SU-DHL-6 (cell line): Measurements from ENCODE around the gene LHX2.

Experiments used
- H2AFZ ChIP-seq: fragments of 200-600 bp; sonication (generic); 2 replicates; pipeline ENCODE4 v1.6.1; 2014; ENCODE audit warnings: low read depth, mild to moderate bottlenecking, moderate library complexity, mixed read lengths, antibody characterized with exemption, low read length; ENCODE audit not compliant: severe bottlenecking
- H3F3A ChIP-seq: fragments of 200-600 bp; shearing (Covaris generic); 2 replicates; pipeline ENCODE4 v1.6.0; 2016; ENCODE audit warnings: antibody characterized with exemption, mild to moderate bottlenecking; ENCODE audit not compliant: insufficient read depth
- H3K27ac ChIP-seq: fragments of 200-600 bp; sonication (generic); 2 replicates; pipeline ENCODE4 v1.5.1; 2016; ENCODE audit warnings: low read depth, mild to moderate bottlenecking, low read length, moderate library complexity, mixed read lengths
- H3K27me3 ChIP-seq: fragments of 200-600 bp; sonication (generic), shearing (Covaris generic); 2 replicates; pipeline ENCODE4 v1.6.0; 2014; ENCODE audit warnings: mild to moderate bottlenecking, low read length
- H3K36me3 ChIP-seq: fragments of 200-600 bp; sonication (generic); 2 replicates; pipeline ENCODE4 v1.6.1; 2014; ENCODE audit warnings: mild to moderate bottlenecking, low read length, mixed read lengths
- H3K4me2 ChIP-seq: fragments of 300-600, 200-600 bp; shearing (Covaris generic), sonication (generic); 2 replicates; pipeline ENCODE4 v1.6.0; 2014; ENCODE audit warnings: low read length, low read depth, mild to moderate bottlenecking; ENCODE audit not compliant: poor library complexity, severe bottlenecking
- H3K4me3 ChIP-seq: fragments of 200-600 bp; sonication (generic); 2 replicates; pipeline ENCODE4 v1.5.1; 2014; ENCODE audit warnings: antibody characterized with exemption, low read length, mild to moderate bottlenecking, mixed read lengths; ENCODE audit not compliant: insufficient read depth, poor library complexity, severe bottlenecking
- H3K79me2 ChIP-seq: fragments of 200-600 bp; sonication (generic); 2 replicates; pipeline ENCODE4 v1.6.1; 2014; ENCODE audit warnings: mild to moderate bottlenecking, low read length, moderate library complexity; ENCODE audit not compliant: insufficient read depth
- H3K9ac ChIP-seq: fragments of 200-600 bp; sonication (generic); 2 replicates; pipeline ENCODE4 v1.7.0; 2014; ENCODE audit warnings: mild to moderate bottlenecking, low read length
- H3K9me2 ChIP-seq: fragments of 200-600 bp; sonication (generic); replicated peaks from 2 replicates; pipeline ENCODE4 v1.6.1; 2014; ENCODE audit warnings: low read length; ENCODE audit not compliant: insufficient read depth
- H3K9me3 ChIP-seq: fragments of 200-600 bp; sonication (generic); 2 replicates; pipeline ENCODE4 v1.6.1; 2014; ENCODE audit warnings: low read length, mixed read lengths; ENCODE audit not compliant: insufficient read depth
- H4K20me1 ChIP-seq: fragments of 200-600 bp; sonication (generic); 2 replicates; pipeline ENCODE4 v1.6.1; 2014; ENCODE audit warnings: low read depth, mild to moderate bottlenecking, antibody characterized with exemption, low read length, moderate library complexity, mixed read lengths
- CTCF ChIP-seq: fragments of 200-600 bp; sonication (generic); IDR thresholded peaks from one replicate; pipeline ENCODE4 v1.5.1; 2017; ENCODE audit warnings: antibody characterized with exemption, mild to moderate bottlenecking, low read length, moderate library complexity; ENCODE audit not compliant: insufficient read depth, poor library complexity, severe bottlenecking
- EZH2phosphoT487 ChIP-seq: fragments of 200-600 bp; sonication (generic), shearing (Covaris generic); conservative IDR thresholded peaks from 2 replicates; pipeline ENCODE4 v1.6.1; 2018; ENCODE audit warnings: mild to moderate bottlenecking, antibody characterized with exemption, low read length, moderate library complexity, mixed read lengths

The LHX2 gene

DNA sequence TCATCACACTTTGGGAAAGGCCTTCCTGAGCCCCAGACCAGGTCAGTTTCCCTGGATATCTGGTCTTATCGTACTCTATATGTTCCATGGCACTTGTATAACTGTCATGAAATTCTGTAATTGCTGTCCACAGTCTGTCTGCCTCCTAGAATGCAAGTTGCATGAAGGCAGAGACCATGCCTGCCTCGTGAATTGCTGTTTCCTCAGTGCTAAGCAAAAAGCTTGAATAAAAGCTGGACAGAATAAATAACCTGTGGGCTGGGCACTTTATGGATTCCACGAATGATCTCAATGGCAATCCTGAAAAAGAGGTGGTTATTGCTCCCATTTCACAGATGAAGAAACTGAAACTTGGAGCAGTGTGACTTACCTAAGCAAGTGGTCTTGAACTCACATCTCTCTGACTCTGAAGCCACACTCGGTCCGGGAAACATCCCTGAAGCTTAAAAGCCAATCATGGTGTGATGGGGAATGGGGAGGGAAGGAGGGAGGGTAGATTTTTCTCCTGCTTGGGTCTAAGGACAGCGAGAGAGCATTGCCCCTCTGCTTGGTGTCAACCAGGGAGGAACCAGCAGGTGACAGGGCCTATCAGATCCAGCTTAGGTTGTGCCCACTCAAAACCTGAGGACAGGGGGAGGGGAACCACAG lies 13.2 kb upstream of the LHX2 start:
- no peaks in the 10 kb centered on the region for H3K27me3 ChIP-seq
- H3K4me3 ChIP-seq: no peak overlapping the region
- H3K9me2 ChIP-seq: no peaks in the 10 kb centered on the region
- H3F3A ChIP-seq: no peaks in the 10 kb centered on the region
- no peaks in the 10 kb centered on the region for H4K20me1 ChIP-seq
- H3K36me3 ChIP-seq: no peaks in the 10 kb centered on the region
- H3K9me3 ChIP-seq: no peaks in the 10 kb centered on the region
- H2AFZ ChIP-seq: no peak overlapping the region
- TF ChIP-seq CTCF (no peak), EZH2phosphoT487 (no peak)
- no peaks in the 10 kb centered on the region for H3K79me2 ChIP-seq
- no peak overlapping the region for H3K27ac ChIP-seq
- H3K4me2 ChIP-seq: no peak overlapping the region
- H3K9ac ChIP-seq: no peak overlapping the region

GRCh38 chr9:123998970-123999621 lies 12.5 kb upstream of the LHX2 start:
- Histone ChIP-seq H3K79me2 (no peaks in the 10 kb centered on the region), H2AFZ (no peak overlapping the region), H3K27me3 (no peaks in the 10 kb centered on the region), H3K9ac (no peak overlapping the region), H3K27ac (no peak overlapping the region), H3K9me2 (no peaks in the 10 kb centered on the region), H3K9me3 (no peaks in the 10 kb centered on the region), H3K36me3 (no peaks in the 10 kb centered on the region), H3K4me2 (no peak overlapping the region), H3F3A (no peaks in the 10 kb centered on the region), H4K20me1 (no peaks in the 10 kb centered on the region), H3K4me3 (no peak overlapping the region)
- TF ChIP-seq CTCF (no peak), EZH2phosphoT487 (no peak)

- no peaks in the 10 kb centered on the region for H3K79me2 ChIP-seq
- H2AFZ ChIP-seq: no peak overlapping the region
- H3K36me3 ChIP-seq: no peaks in the 10 kb centered on the region
- H3K9me3 ChIP-seq: no peaks in the 10 kb centered on the region
- H3K9me2 ChIP-seq: no peaks in the 10 kb centered on the region
- H3K4me3 ChIP-seq: no peak overlapping the region
- no peak overlapping the region for H3K4me2 ChIP-seq
- no peak overlapping the region for H3K27ac ChIP-seq
- H3K9ac ChIP-seq: no peak overlapping the region
- no peaks in the 10 kb centered on the region for H3K27me3 ChIP-seq
- no peaks in the 10 kb centered on the region for H4K20me1 ChIP-seq
- TF ChIP-seq EZH2phosphoT487 (no peak), CTCF (no peak)
- no peaks in the 10 kb centered on the region for H3F3A ChIP-seq
Measured at GRCh38 chr9:123999661-124000060, 11.9 kb upstream of the LHX2 start.
